GM12875 (cell line): ENCODE measurements around the gene DCUN1D1.

ENCODE experiments used
- H3K4me3 ChIP-seq: one replicate; pipeline ENCODE4 v1.5.1; 2011; ENCODE audit warnings: low read depth, low read length, control low read depth
- TF ChIP-seq, protein P1 (sequence below): IDR thresholded peaks from 2 replicates; pipeline ENCODE4 v1.5.1; 2011; ENCODE audit warnings: low read depth, mild to moderate bottlenecking, control low read depth, inconsistent platforms, low read length, moderate library complexity, borderline replicate concordance; ENCODE audit not compliant: insufficient read depth

The DCUN1D1 gene

DNA sequence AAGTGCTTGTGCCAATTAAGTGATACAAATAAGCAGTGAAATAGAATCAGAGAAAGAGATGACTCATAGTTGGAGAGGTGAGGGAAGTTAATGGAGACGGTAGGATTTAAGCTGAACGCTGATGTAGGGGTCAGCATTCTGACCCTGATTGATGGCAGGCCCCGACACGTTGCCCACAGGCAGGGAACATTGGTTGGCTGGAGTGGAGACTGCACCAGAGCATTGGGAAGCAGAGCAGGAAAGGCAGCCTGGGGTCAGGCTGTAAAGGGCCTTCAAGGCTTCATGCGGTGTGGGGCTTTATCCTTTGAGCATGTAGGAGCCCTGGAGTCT is 68.6 kb downstream of the DCUN1D1 start:
- TF ChIP-seq, protein P1, sequence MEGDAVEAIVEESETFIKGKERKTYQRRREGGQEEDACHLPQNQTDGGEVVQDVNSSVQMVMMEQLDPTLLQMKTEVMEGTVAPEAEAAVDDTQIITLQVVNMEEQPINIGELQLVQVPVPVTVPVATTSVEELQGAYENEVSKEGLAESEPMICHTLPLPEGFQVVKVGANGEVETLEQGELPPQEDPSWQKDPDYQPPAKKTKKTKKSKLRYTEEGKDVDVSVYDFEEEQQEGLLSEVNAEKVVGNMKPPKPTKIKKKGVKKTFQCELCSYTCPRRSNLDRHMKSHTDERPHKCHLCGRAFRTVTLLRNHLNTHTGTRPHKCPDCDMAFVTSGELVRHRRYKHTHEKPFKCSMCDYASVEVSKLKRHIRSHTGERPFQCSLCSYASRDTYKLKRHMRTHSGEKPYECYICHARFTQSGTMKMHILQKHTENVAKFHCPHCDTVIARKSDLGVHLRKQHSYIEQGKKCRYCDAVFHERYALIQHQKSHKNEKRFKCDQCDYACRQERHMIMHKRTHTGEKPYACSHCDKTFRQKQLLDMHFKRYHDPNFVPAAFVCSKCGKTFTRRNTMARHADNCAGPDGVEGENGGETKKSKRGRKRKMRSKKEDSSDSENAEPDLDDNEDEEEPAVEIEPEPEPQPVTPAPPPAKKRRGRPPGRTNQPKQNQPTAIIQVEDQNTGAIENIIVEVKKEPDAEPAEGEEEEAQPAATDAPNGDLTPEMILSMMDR = no peak
- no peak overlapping the region for H3K4me3 ChIP-seq

DNA sequence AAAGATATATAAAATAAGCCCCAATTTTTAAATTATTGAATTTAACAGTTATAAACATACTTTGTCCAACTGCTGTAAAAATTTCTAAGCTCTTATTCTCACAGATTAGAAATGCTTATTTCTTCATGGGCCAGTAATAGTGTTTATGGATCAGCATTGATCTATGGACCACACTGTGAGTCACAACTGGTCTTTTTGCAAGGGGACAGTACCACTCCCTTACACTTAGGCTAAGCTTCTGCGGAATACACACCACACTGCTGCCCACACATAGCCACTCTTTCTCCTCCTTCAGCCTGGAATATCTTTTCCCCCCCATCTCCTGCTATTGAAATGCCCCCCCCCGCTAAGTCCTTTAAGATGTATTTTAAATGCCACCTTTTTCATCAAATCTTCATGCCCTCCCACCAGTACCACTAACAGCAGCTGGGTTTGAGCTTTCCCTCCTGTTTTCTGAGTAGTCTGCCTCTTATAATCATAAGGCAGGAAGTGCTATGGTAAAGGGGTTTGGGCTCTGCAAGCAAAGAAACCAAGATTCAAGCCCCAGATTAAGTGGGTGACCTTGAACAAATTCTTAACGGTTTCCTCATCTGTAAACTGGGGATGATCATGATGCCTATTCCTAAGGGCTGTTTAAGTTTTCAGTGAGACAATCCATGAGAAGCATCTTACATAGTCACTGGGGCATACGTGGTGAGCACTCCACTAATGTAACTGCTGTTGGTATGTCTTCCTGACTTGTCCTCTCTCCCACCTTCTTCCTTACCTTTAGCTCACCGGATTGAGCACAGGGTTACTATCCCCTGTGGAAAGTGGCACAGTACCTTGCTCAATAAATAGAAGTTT is 69.2 kb downstream of the DCUN1D1 start:
- H3K4me3 ChIP-seq = no peak overlapping the region
- TF ChIP-seq, protein P1 = no peak

DNA sequence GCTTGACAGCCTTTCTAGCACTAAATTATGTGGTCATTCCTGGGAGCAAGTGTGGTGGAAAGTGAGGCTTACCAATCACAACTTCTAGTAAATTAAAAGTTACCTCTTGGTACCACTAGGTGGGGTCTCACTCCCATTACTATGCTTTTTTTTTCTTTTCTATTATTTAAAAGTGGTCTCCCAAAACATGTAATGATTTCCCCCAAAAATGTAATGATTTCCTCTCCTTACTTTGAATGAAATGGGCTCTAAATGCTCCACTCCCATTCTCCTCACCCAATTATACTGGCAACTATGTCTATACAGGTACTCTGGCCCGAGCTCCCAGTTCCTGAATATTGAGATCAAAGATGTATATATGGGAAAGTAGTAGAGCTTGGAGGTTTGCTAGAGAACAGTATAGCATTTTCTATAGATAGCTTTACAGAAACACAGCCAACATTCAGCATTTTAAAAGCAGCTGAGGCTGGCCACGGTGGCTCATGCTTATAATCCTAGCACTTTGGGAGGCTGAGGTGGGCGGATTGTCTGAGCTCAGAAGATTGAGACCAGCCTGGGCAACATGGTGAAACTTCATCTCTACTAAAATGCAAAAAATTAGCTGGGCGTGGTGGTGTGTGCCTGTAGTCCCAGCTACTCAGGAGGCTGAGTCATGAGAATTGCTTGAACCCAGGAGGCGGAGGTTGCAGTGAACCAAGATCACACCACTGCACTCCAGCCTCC is 70.9 kb downstream of the DCUN1D1 start:
- TF ChIP-seq, protein P1 = no peak
- no peak overlapping the region for H3K4me3 ChIP-seq

DNA sequence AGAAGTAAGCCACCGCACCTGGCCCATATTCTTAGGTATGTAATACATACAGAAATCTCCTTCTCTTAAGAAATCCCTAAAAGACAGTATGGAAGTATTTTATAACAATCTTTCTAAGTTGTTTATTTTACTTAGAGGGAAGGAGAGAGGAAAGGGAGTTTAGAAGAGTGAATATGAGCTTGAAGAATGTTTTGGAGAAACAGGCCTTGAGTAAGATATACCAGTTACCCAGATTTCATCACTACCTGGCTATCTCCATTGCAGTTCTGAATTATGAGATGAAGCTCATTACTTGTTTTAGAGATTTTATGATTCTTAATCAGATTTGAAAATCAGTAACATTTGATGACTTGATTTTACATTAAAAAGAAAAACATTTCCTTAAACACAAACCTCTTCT is 71.9 kb downstream of the DCUN1D1 start:
- H3K4me3 ChIP-seq = no peak overlapping the region
- TF ChIP-seq, protein P1 = no peak

DNA sequence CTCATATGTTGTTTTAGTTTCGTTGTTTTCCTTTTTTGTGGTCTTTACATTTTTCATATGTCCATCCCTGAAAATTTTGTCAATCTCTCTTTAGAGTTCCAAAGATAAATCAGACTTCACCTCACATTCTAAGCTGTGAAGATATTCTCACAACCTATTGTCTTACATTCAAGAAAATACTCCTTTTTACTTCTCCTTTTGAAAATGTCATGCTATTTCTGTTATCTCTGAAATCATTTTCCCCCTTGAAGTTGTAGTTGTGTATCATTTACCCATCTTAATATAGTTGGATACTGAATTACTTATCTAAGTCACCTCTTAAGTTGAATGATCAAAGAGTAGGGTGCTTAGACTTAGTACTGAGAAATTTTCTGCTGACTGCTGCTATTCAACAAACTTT is 74.3 kb downstream of the DCUN1D1 start:
- TF ChIP-seq, protein P1 = no peak

DNA sequence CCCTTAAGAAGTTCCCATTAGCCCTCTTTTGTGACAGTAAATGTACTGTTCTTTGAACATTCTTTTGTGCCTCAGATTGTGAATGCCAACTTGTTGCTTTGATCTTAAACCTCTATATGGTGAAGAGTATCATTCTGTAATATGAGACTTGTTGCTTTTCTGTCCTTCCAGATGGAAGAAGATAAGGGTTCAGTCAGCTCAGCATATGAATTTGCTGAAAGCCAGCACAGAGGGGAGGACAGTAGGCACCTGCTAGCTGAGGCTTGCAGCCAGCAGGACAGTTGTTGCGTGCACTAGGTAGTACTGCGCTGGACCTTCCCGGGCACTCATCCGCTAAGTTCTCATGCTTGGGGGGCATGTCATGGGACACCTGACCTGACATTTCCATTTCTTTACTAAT is 74.7 kb downstream of the DCUN1D1 start:
- no peak overlapping the region for H3K4me3 ChIP-seq
- TF ChIP-seq, protein P1 = no peak

More for the DNA sequence above, 74.3 kb downstream of the DCUN1D1 start:
- no peak overlapping the region for H3K4me3 ChIP-seq

DNA sequence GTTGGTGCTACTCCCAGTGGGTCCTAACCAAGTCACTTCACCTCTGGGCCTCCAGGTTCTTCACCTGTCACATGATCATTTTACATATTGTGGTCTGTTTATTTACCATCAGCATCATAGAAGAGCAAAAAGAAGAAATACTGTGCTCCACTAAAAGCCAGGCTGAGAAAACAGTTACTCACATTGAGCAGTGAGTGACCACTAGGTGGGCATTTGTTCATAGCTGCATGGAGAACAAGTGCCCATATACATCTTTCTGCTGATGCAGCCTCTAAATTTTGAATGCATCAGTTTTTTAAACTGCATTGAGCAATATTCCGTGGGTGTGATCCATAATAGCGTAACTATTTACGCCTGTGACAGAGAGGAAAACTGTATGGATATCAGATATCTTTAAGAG is 76.2 kb downstream of the DCUN1D1 start:
- H3K4me3 ChIP-seq = no peak overlapping the region
- TF ChIP-seq, protein P1 = no peak
